K562 (cell line): ENCODE data around the gene CNIH4. TPM values are rescaled to one million over a fixed set of nuclear protein-coding genes. Genes with fewer than 3 reads are reported as not detected.

Experiments
- ARHGAP35 ChIP-seq: fragments of 450-650 bp; IDR thresholded peaks from 2 replicates; pipeline ENCODE4 v1.6.1; 2018; ENCODE audit not compliant: partially characterized antibody
- CBX8 ChIP-seq: fragments of 200-600 bp; sonication (generic); IDR thresholded peaks from 2 replicates; pipeline ENCODE4 v1.6.1; 2012; ENCODE audit warnings: borderline replicate concordance, mixed run types, low read depth, mild to moderate bottlenecking, moderate library complexity, mixed read lengths, low read length, control low read depth, inconsistent platforms; ENCODE audit not compliant: poor library complexity, severe bottlenecking; ENCODE audit errors: extremely low read depth
- E2F6 ChIP-seq, 2 experiments: IDR thresholded peaks; 2 replicates each; pipeline ENCODE4 v1.6.1; 2011; ENCODE audit warnings: borderline replicate concordance in 1 of 2, control low read depth in 1 of 2, low read depth in 1 of 2, low read length in 1 of 2, mild to moderate bottlenecking in 1 of 2, mixed read lengths in 1 of 2, moderate library complexity in 1 of 2; ENCODE audit not compliant: insufficient read depth in 1 of 2, insufficient read length in 1 of 2, poor library complexity in 1 of 2, severe bottlenecking in 1 of 2; ENCODE audit errors: extremely low read depth in 1 of 2
- FOS ChIP-seq: IDR thresholded peaks from 3 replicates; pipeline ENCODE4 v1.6.1; 2011; ENCODE audit not compliant: insufficient read length; ENCODE audit errors: extremely low read depth
- HDAC8 ChIP-seq: fragments of 450-650 bp; IDR thresholded peaks from 2 replicates; pipeline ENCODE4 v1.6.1; 2016; ENCODE audit warnings: mild to moderate bottlenecking, missing genetic modification characterization, moderate library complexity, missing compliant biosample characterization
- ILK ChIP-seq: fragments of 450-650 bp; IDR thresholded peaks from 2 replicates; pipeline ENCODE4 v1.6.1; 2016; ENCODE audit warnings: missing genetic modification characterization, low read depth, mild to moderate bottlenecking, missing compliant biosample characterization, moderate library complexity, borderline replicate concordance
- KLF6 ChIP-seq: fragments of 250-450 bp; sonication (Bioruptor Pico); IDR thresholded peaks from 2 replicates; pipeline ENCODE4 v1.4.0; 2020; ENCODE audit warnings: mild to moderate bottlenecking, moderate library complexity, borderline replicate concordance
- MEF2D ChIP-seq: conservative IDR thresholded peaks from 2 replicates; pipeline ENCODE4 v1.6.1; 2016; ENCODE audit warnings: low read depth, missing genetic modification characterization, missing compliant biosample characterization
- NBN ChIP-seq: fragments of 450-650 bp; IDR thresholded peaks from 2 replicates; pipeline ENCODE4 v1.6.1; 2016; ENCODE audit warnings: low read depth, mild to moderate bottlenecking
- NCOR1 ChIP-seq: fragments of 450-650 bp; IDR thresholded peaks from 2 replicates; pipeline ENCODE4 v1.6.1; 2016; ENCODE audit warnings: mild to moderate bottlenecking, moderate library complexity
- PHF8 ChIP-seq: fragments of 200-600 bp; sonication (generic); IDR thresholded peaks from 2 replicates; pipeline ENCODE4 v1.6.1; 2012; ENCODE audit warnings: mixed run types, mild to moderate bottlenecking, inconsistent platforms, low read length, moderate library complexity, borderline replicate concordance
- PRMT5 ChIP-seq: sonication (generic); formaldehyde crosslinking; IDR thresholded peaks from 2 replicates; pipeline ENCODE4 v1.5.0; 2020; ENCODE audit warnings: missing genetic modification reagents
- PTTG1 ChIP-seq: fragments of 450-650 bp; IDR thresholded peaks from 2 replicates; pipeline ENCODE4 v1.6.1; 2016; ENCODE audit warnings: low read depth, mild to moderate bottlenecking, missing genetic modification characterization, missing compliant biosample characterization
- RB1 ChIP-seq: fragments of 450-650 bp; IDR thresholded peaks from 2 replicates; pipeline ENCODE4 v1.6.1; 2017; ENCODE audit warnings: low read depth, mild to moderate bottlenecking
- RBBP5 ChIP-seq: fragments of 200-600 bp; sonication (generic); IDR thresholded peaks from 2 replicates; pipeline ENCODE4 v1.6.1; 2012; ENCODE audit warnings: borderline replicate concordance, mild to moderate bottlenecking, low read length, control low read depth, inconsistent platforms; ENCODE audit not compliant: insufficient read depth, poor library complexity, severe bottlenecking
- SMAD4 ChIP-seq: fragments of 250-450 bp; sonication (Bioruptor Pico); conservative IDR thresholded peaks from 2 replicates; pipeline ENCODE4 v1.8.0; 2021; ENCODE audit warnings: inconsistent platforms, mild to moderate bottlenecking, moderate library complexity
- SOX6 ChIP-seq: fragments of 450-650 bp; IDR thresholded peaks from 2 replicates; pipeline ENCODE4 v1.6.1; 2014; ENCODE audit warnings: mild to moderate bottlenecking
- TAF1 ChIP-seq: IDR thresholded peaks from 2 replicates; pipeline ENCODE4 v1.6.1; 2011; ENCODE audit warnings: mild to moderate bottlenecking, low read length, moderate library complexity; ENCODE audit not compliant: insufficient read depth, control insufficient read depth, severe bottlenecking; ENCODE audit errors: extremely low read depth
- TAF9B ChIP-seq: fragments of 450-650 bp; IDR thresholded peaks from 2 replicates; pipeline ENCODE4 v1.6.1; 2018; ENCODE audit warnings: mild to moderate bottlenecking; ENCODE audit not compliant: partially characterized antibody
- TCF15 ChIP-seq: fragments of 250-450 bp; sonication (Bioruptor Pico); IDR thresholded peaks from 2 replicates; pipeline ENCODE4 v1.8.0; 2022; ENCODE audit warnings: moderate library complexity, mild to moderate bottlenecking, inconsistent platforms
- ZBTB2 ChIP-seq: fragments of 450-650 bp; IDR thresholded peaks from 2 replicates; pipeline ENCODE4 v1.6.1; 2016; ENCODE audit warnings: antibody characterized with exemption
- ZNF239 ChIP-seq: fragments of 250-450 bp; sonication (Bioruptor Pico); IDR thresholded peaks from 2 replicates; pipeline ENCODE4 v1.4.0; 2020; ENCODE audit warnings: mild to moderate bottlenecking
- ZNF311 ChIP-seq: fragments of 250-450 bp; sonication (Bioruptor Pico); IDR thresholded peaks from 2 replicates; pipeline ENCODE4 v1.4.0; 2020; ENCODE audit warnings: mild to moderate bottlenecking, moderate library complexity
- polyA plus RNA-seq, 8 experiments: library from polyadenylated mRNA; depleted of rRNA in 4 of 8; stranded (reverse) in 5 of 8; unstranded in 3 of 8; fragments of >200 nt; fragmentation: Nextera tagmentation in 2 of 8; fragmentation: Illumina TruSeq in 1 of 8; extraction: Ambion mirVana in 2 of 8; extraction: Trizol in 1 of 8; gene quantifications; 2 replicates each; pipeline versions ENCODE4 v1.2.1 to v1.2.3, GENCODE V29; 2011 to 2014; ENCODE audit warnings: inconsistent platforms in 1 of 8, missing spikeins in 1 of 8
- total RNA-seq, 7 experiments: library from RNA; depleted of rRNA in 6 of 7; stranded (reverse); fragments of >200 nt in 6 of 7; fragmentation: Illumina TruSeq in 2 of 7; extraction: Trizol in 2 of 7; gene quantifications; 2 replicates each; pipeline versions ENCODE4 v1.2.1 to v1.2.3, GENCODE V29; 2011 to 2021; ENCODE audit warnings: low replicate concordance in 1 of 7

Gene CNIH4
- total and polyA plus RNA-seq, 9 of the 15 experiments (the other 6 are each of a cell fraction or from before 2014, with no cell fraction given): 41.3 to 266 (median 61.1) TPM

- peak; percentile 98 for TF ChIP-seq RBBP5
- peak; percentile 72; the same call in 1 of the 2 replicates for TF ChIP-seq KLF6 (CRISPR knock-in tag)
- peak; percentile 83 for TF ChIP-seq TAF9B
- TF ChIP-seq CBX8: no peak
- TF ChIP-seq RB1: peak; percentile 89
- TF ChIP-seq PRMT5 (CRISPR knock-in tag): no peak
- TF ChIP-seq E2F6 (IDR thresholded peaks at IDR 0.05; ENCODE audit: borderline replicate concordance in 1 of 2, extremely low read depth in 1 of 2, insufficient read depth in 1 of 2, insufficient read length in 1 of 2, low read depth in 1 of 2, low read length in 1 of 2, poor library complexity in 1 of 2, severe bottlenecking in 1 of 2): peak; percentile 86 to 91
- peak; percentile 84 for TF ChIP-seq SMAD4 (CRISPR knock-in tag)
- TF ChIP-seq TAF1: peak; percentile 64
- no peak for TF ChIP-seq FOS
- TF ChIP-seq NBN: peak; percentile 71; the same call in 1 of the 2 replicates
- TF ChIP-seq PTTG1 (tag): no peak
- TF ChIP-seq PHF8: peak; percentile 87
- TF ChIP-seq MEF2D (tag): no peak
- TF ChIP-seq ARHGAP35: no peak
- no peak for TF ChIP-seq ILK (tag)
- peak; percentile 79; the same call in 1 of the 2 replicates for TF ChIP-seq ZBTB2
- TF ChIP-seq ZNF311 (CRISPR knock-in tag): no peak
- peak; percentile 57; the same call in 1 of the 2 replicates for TF ChIP-seq TCF15 (CRISPR knock-in tag)
- TF ChIP-seq SOX6: peak; percentile 67; the same call in 1 of the 2 replicates
- peak; percentile 42; the same call in 1 of the 2 replicates for TF ChIP-seq ZNF239 (CRISPR knock-in tag)
- TF ChIP-seq NCOR1: peak; percentile 33; the same call in 1 of the 2 replicates
- TF ChIP-seq HDAC8 (tag): no peak; the same call in 1 of the 2 replicates
Observed at GRCh38 chr1:224329842-224330753, 26.6 kb upstream of the CNIH4 start, which contains the start of gene NVL (continued).
